ENCODE results near the gene AVPR2. TPM values are rescaled to one million over a fixed set of nuclear protein-coding genes. Genes with fewer than 3 reads are reported as not detected.
A peak's percentile ranks its signal among the peaks of the same experiment; 100 is the strongest.

Gene AVPR2
- total and polyA plus RNA-seq, 9 of the 15 experiments (the other 6 are each of a cell fraction or from before 2014, with no cell fraction given), result not detected

- TF ChIP-seq RCOR1 (IDR thresholded peaks at IDR 0.05; ENCODE audit: borderline replicate concordance in 1 of 2, low read depth in 2 of 2, low read length in 2 of 2) (no peak), ZNF830 (CRISPR knock-in tag; IDR thresholded peaks at IDR 0.05) (no peak), CC2D1A (IDR thresholded peaks at IDR 0.05) (0 out of 2 replicates have a peak, but pooled peaks have one; percentile 30), ELF2 (CRISPR knock-in tag; IDR thresholded peaks at IDR 0.05) (no peak), CHAMP1 (IDR thresholded peaks at IDR 0.05) (no peak), VEZF1 (CRISPR knock-in tag; IDR thresholded peaks at IDR 0.05) (peak; percentile 59), ZNF217 (CRISPR knock-in tag; IDR thresholded peaks at IDR 0.05) (no peak), ZKSCAN1 (IDR thresholded peaks at IDR 0.05; ENCODE audit: low read depth, low read length) (0 out of 2 replicates have a peak, but pooled peaks have one; percentile 24), CXXC5 (CRISPR knock-in tag; IDR thresholded peaks at IDR 0.05) (no peak), IRF2 (CRISPR knock-in tag; IDR thresholded peaks at IDR 0.05) (no peak), XRCC5 (IDR thresholded peaks at IDR 0.05; ENCODE audit: low read depth, low read length) (no peak), CTCFL (IDR thresholded peaks at IDR 0.05; ENCODE audit: borderline replicate concordance, insufficient read depth, low read depth, low read length, poor library complexity, severe bottlenecking) (peak; percentile 90)
Observed at GRCh38 chrX:153953342-153953830, 48.9 kb downstream of the AVPR2 start (continued).

Data from K562 (cell line).